H9 (cell line): Measurements from ENCODE around the gene S100Z. TPM values are rescaled to one million over a fixed set of nuclear protein-coding genes. Genes with fewer than 3 reads are reported as not detected.

Experiments
- DNase-seq: peaks from one replicate; pipeline ENCODE4 v3.0.0-alpha.2; 2017
- H2AFZ ChIP-seq: one replicate; pipeline ENCODE4 v1.6.1; 2013; ENCODE audit warnings: mild to moderate bottlenecking, low read length, control low read depth, moderate library complexity
- H2AK5ac ChIP-seq: 2 replicates; pipeline ENCODE4 v1.6.1; 2013; ENCODE audit warnings: low read length, control low read depth, mixed read lengths; ENCODE audit not compliant: insufficient read length
- H2BK120ac ChIP-seq: one replicate; pipeline ENCODE4 v1.6.1; 2013; ENCODE audit warnings: low read depth, mild to moderate bottlenecking, low read length, control low read depth, inconsistent platforms; ENCODE audit not compliant: poor library complexity, severe bottlenecking
- H2BK12ac ChIP-seq: 2 replicates; pipeline ENCODE4 v1.6.1; 2013; ENCODE audit warnings: low read length, control low read depth, mixed read lengths, low read depth; ENCODE audit not compliant: insufficient read length
- H2BK15ac ChIP-seq: 2 replicates; pipeline ENCODE4 v1.6.1; 2013; ENCODE audit warnings: low read depth, low read length, control low read depth
- H2BK20ac ChIP-seq: one replicate; pipeline ENCODE4 v1.6.1; 2013; ENCODE audit warnings: low read depth, mild to moderate bottlenecking, low read length, control low read depth, inconsistent platforms; ENCODE audit not compliant: poor library complexity, severe bottlenecking
- H2BK5ac ChIP-seq: 2 replicates; pipeline ENCODE4 v1.6.1; 2013; ENCODE audit warnings: low read length, control low read depth, mixed read lengths; ENCODE audit not compliant: insufficient read length
- H3K14ac ChIP-seq: 2 replicates; pipeline ENCODE4 v1.6.1; 2013; ENCODE audit warnings: low read length, control low read depth; ENCODE audit not compliant: insufficient read depth
- H3K18ac ChIP-seq: 2 replicates; pipeline ENCODE4 v1.6.1; 2013; ENCODE audit warnings: low read depth, mild to moderate bottlenecking, mixed read lengths, low read length, control low read depth; ENCODE audit not compliant: insufficient read length
- H3K23ac ChIP-seq: 2 replicates; pipeline ENCODE4 v1.6.1; 2013; ENCODE audit warnings: low read length, control low read depth, mixed read lengths, low read depth; ENCODE audit not compliant: insufficient read length
- H3K23me2 ChIP-seq: 2 replicates; pipeline ENCODE4 v1.6.1; 2013; ENCODE audit warnings: low read depth, mild to moderate bottlenecking, mixed read lengths, low read length, control low read depth; ENCODE audit not compliant: insufficient read length, poor library complexity, severe bottlenecking
- H3K27ac ChIP-seq: 2 replicates; pipeline ENCODE4 v1.5.1; 2013; ENCODE audit warnings: low read length, control low read depth, mixed read lengths, low read depth; ENCODE audit not compliant: insufficient read length
- H3K27me3 ChIP-seq: 2 replicates; pipeline ENCODE4 v1.6.1; 2013; ENCODE audit warnings: low read length, control low read depth, inconsistent platforms; ENCODE audit not compliant: insufficient read depth
- H3K4ac ChIP-seq: 2 replicates; pipeline ENCODE4 v1.6.1; 2013; ENCODE audit warnings: low read depth, mild to moderate bottlenecking, control low read depth, inconsistent platforms, low read length, moderate library complexity
- H3K4me1 ChIP-seq: 2 replicates; pipeline ENCODE4 v1.6.1; 2013; ENCODE audit warnings: low read length, control low read depth, inconsistent platforms; ENCODE audit not compliant: insufficient read depth
- H3K4me2 ChIP-seq: 2 replicates; pipeline ENCODE4 v1.6.1; 2013; ENCODE audit warnings: low read length, control low read depth, mixed read lengths; ENCODE audit not compliant: insufficient read length, insufficient read depth
- H3K56ac ChIP-seq: 2 replicates; pipeline ENCODE4 v1.6.1; 2013; ENCODE audit warnings: low read depth, mild to moderate bottlenecking, mixed read lengths, low read length, control low read depth; ENCODE audit not compliant: insufficient read length
- H3K79me1 ChIP-seq: 2 replicates; pipeline ENCODE4 v1.6.1; 2013; ENCODE audit warnings: low read depth, mild to moderate bottlenecking, moderate library complexity, low read length, control low read depth, inconsistent platforms; ENCODE audit not compliant: insufficient read depth, poor library complexity, severe bottlenecking
- H3K79me2 ChIP-seq: 2 replicates; pipeline ENCODE4 v1.6.1; 2013; ENCODE audit warnings: low read length, control low read depth, inconsistent platforms; ENCODE audit not compliant: insufficient read depth
- H3K9ac ChIP-seq: 2 replicates; pipeline ENCODE4 v1.6.1; 2013; ENCODE audit warnings: low read length, control low read depth, mixed read lengths; ENCODE audit not compliant: insufficient read length; ENCODE audit errors: extremely low read depth
- H3K9me3 ChIP-seq: one replicate; pipeline ENCODE4 v1.6.1; 2013; ENCODE audit warnings: low read depth, low read length, inconsistent platforms; ENCODE audit not compliant: control insufficient read depth
- H3T11ph ChIP-seq: one replicate; pipeline ENCODE4 v1.6.1; 2013; ENCODE audit warnings: mild to moderate bottlenecking, low read length, control low read depth, inconsistent platforms
- H4K20me1 ChIP-seq: one replicate; pipeline ENCODE4 v1.6.1; 2013; ENCODE audit not compliant: control insufficient read depth, insufficient read length, insufficient read depth
- H4K5ac ChIP-seq: 2 replicates; pipeline ENCODE4 v1.6.1; 2013; ENCODE audit warnings: low read depth, mild to moderate bottlenecking, mixed read lengths, low read length, control low read depth; ENCODE audit not compliant: insufficient read length
- H4K8ac ChIP-seq: replicated peaks from 2 replicates; pipeline ENCODE4 v1.6.1; 2013; ENCODE audit warnings: low read length, control low read depth, mixed read lengths, low read depth; ENCODE audit not compliant: insufficient read length
- H4K91ac ChIP-seq: 2 replicates; pipeline ENCODE4 v1.6.1; 2013; ENCODE audit warnings: low read depth, mild to moderate bottlenecking, moderate library complexity, mixed read lengths, low read length, control low read depth; ENCODE audit not compliant: insufficient read length
- H3K27ac Mint-ChIP-seq, 3 experiments: 2 replicates in 2 of 3; 3 replicates in 1 of 3; pipeline ENCODE4 v1.8.0; 2020 to 2021; ENCODE audit warnings: mixed read lengths in 3 of 3, mild to moderate bottlenecking in 1 of 3, moderate library complexity in 1 of 3
- H3K27me3 Mint-ChIP-seq: 2 replicates; pipeline ENCODE4 v1.8.0; 2021; ENCODE audit warnings: low read depth, mild to moderate bottlenecking, moderate library complexity, mixed read lengths
- H3K36me3 Mint-ChIP-seq, 3 experiments: 2 replicates in 2 of 3; 3 replicates in 1 of 3; pipeline ENCODE4 v1.8.0; 2020 to 2021; ENCODE audit warnings: low read depth in 3 of 3, mixed read lengths in 3 of 3; ENCODE audit not compliant: insufficient read depth in 1 of 3
- H3K4me1 Mint-ChIP-seq, 2 experiments: 2 replicates each; pipeline ENCODE4 v1.8.0; 2020; ENCODE audit warnings: mixed read lengths in 2 of 2
- H3K4me3 Mint-ChIP-seq, 2 experiments: 2 replicates in 1 of 2; 3 replicates in 1 of 2; pipeline ENCODE4 v1.8.0; 2020 to 2021; ENCODE audit warnings: mild to moderate bottlenecking in 2 of 2, mixed read lengths in 2 of 2, moderate library complexity in 1 of 2
- H3K9me3 Mint-ChIP-seq, 2 experiments: 2 replicates in 1 of 2; 3 replicates in 1 of 2; pipeline ENCODE4 v1.8.0; 2020; ENCODE audit warnings: mild to moderate bottlenecking in 2 of 2, mixed read lengths in 2 of 2, moderate library complexity in 1 of 2
- WGBS: extraction: QIAGEN DNeasy Blood & Tissue Kit; methylation state at CpG from one replicate; pipeline ENCODE4 v1.1.7; 2013; ENCODE audit warnings: missing lambda C conversion rate, low lambda C conversion rate, mixed read lengths; ENCODE audit not compliant: insufficient read length; ENCODE audit errors: extremely low coverage; 5-methylcytosine and 5-hydroxymethylcytosine counted together
- total RNA-seq: library from RNA; stranded (reverse); gene quantifications from 2 replicates; pipeline ENCODE4 v1.2.1, GENCODE V29; 2021
- TF ChIP-seq, protein P1 (sequence below): fragments of 200-600 bp; sonication (generic); conservative IDR thresholded peaks from 3 replicates; pipeline ENCODE4 v1.8.0; 2021; ENCODE audit warnings: antibody characterized with exemption, mild to moderate bottlenecking

S100Z gene
- total RNA-seq, 1 experiment from 2014 or later = not detected

GRCh38 chr5:76896196-76896595 is 46.4 kb downstream of the S100Z start:
- WGBS = no CpG with 5 or more reads among the region's 2 CpGs
- H3K23me2 ChIP-seq = no peaks in the 10 kb centered on the region
- H3K36me3 Mint-ChIP-seq = peaks cover 0 to 11% (median 0%) of the 10 kb centered on the region in 3 experiments; a peak in 4 of 7 replicates
- H3K56ac ChIP-seq = no peak overlapping the region
- no peaks in the 10 kb centered on the region for H3K9me3 ChIP-seq
- H4K5ac ChIP-seq = no peak overlapping the region
- no peak overlapping the region for H3K4me3 Mint-ChIP-seq
- TF ChIP-seq, protein P1, sequence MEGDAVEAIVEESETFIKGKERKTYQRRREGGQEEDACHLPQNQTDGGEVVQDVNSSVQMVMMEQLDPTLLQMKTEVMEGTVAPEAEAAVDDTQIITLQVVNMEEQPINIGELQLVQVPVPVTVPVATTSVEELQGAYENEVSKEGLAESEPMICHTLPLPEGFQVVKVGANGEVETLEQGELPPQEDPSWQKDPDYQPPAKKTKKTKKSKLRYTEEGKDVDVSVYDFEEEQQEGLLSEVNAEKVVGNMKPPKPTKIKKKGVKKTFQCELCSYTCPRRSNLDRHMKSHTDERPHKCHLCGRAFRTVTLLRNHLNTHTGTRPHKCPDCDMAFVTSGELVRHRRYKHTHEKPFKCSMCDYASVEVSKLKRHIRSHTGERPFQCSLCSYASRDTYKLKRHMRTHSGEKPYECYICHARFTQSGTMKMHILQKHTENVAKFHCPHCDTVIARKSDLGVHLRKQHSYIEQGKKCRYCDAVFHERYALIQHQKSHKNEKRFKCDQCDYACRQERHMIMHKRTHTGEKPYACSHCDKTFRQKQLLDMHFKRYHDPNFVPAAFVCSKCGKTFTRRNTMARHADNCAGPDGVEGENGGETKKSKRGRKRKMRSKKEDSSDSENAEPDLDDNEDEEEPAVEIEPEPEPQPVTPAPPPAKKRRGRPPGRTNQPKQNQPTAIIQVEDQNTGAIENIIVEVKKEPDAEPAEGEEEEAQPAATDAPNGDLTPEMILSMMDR = no peak
- no peak for DNase-seq
- no peak overlapping the region for H3K4ac ChIP-seq
- no peak overlapping the region for H3K4me2 ChIP-seq
- no peak overlapping the region for H4K91ac ChIP-seq
- no peak overlapping the region for H2AK5ac ChIP-seq
- H4K8ac ChIP-seq = no peak overlapping the region
- peaks cover 0 to 3% of the 10 kb centered on the region in 2 experiments; a peak in 1 of 4 replicates for H3K4me1 Mint-ChIP-seq
- no peak overlapping the region for H2BK20ac ChIP-seq
- H2AFZ ChIP-seq = no peak overlapping the region
- no peak overlapping the region for H2BK15ac ChIP-seq
- H3K79me1 ChIP-seq = no peaks in the 10 kb centered on the region
- H3K27me3 ChIP-seq = no peaks in the 10 kb centered on the region
- H3T11ph ChIP-seq = no peak overlapping the region
- H3K27me3 Mint-ChIP-seq = no peaks in the 10 kb centered on the region; the same call in 1 of the 2 replicates
- H2BK120ac ChIP-seq = no peak overlapping the region
- no peak overlapping the region for H3K18ac ChIP-seq
- no peak overlapping the region for H2BK12ac ChIP-seq
- H3K23ac ChIP-seq = no peak overlapping the region
- H3K4me1 ChIP-seq = no peaks in the 10 kb centered on the region
- H2BK5ac ChIP-seq = no peak overlapping the region
- H3K27ac Mint-ChIP-seq = no peak overlapping the region
- H3K14ac ChIP-seq = no peak overlapping the region
- H3K27ac ChIP-seq = no peak overlapping the region
- H4K20me1 ChIP-seq = no peaks in the 10 kb centered on the region
- H3K9me3 Mint-ChIP-seq = peaks cover 16 to 19% of the 10 kb centered on the region in 2 experiments; a peak in 4 of 5 replicates
- H3K9ac ChIP-seq = no peak overlapping the region
- H3K79me2 ChIP-seq = no peaks in the 10 kb centered on the region
